SU-DHL-6 (cell line): ENCODE data around the gene CLCF1.

ENCODE experiments used
- H2AFZ ChIP-seq: fragments of 200-600 bp; sonication (generic); 2 replicates; pipeline ENCODE4 v1.6.1; 2014; ENCODE audit warnings: low read depth, mild to moderate bottlenecking, moderate library complexity, mixed read lengths, antibody characterized with exemption, low read length; ENCODE audit not compliant: severe bottlenecking
- H3F3A ChIP-seq: fragments of 200-600 bp; shearing (Covaris generic); 2 replicates; pipeline ENCODE4 v1.6.0; 2016; ENCODE audit warnings: antibody characterized with exemption, mild to moderate bottlenecking; ENCODE audit not compliant: insufficient read depth
- H3K27ac ChIP-seq: fragments of 200-600 bp; sonication (generic); 2 replicates; pipeline ENCODE4 v1.5.1; 2016; ENCODE audit warnings: low read depth, mild to moderate bottlenecking, low read length, moderate library complexity, mixed read lengths
- H3K27me3 ChIP-seq: fragments of 200-600 bp; sonication (generic), shearing (Covaris generic); 2 replicates; pipeline ENCODE4 v1.6.0; 2014; ENCODE audit warnings: mild to moderate bottlenecking, low read length
- H3K36me3 ChIP-seq: fragments of 200-600 bp; sonication (generic); 2 replicates; pipeline ENCODE4 v1.6.1; 2014; ENCODE audit warnings: mild to moderate bottlenecking, low read length, mixed read lengths
- H3K4me2 ChIP-seq: fragments of 300-600, 200-600 bp; shearing (Covaris generic), sonication (generic); 2 replicates; pipeline ENCODE4 v1.6.0; 2014; ENCODE audit warnings: low read length, low read depth, mild to moderate bottlenecking; ENCODE audit not compliant: poor library complexity, severe bottlenecking
- H3K4me3 ChIP-seq: fragments of 200-600 bp; sonication (generic); 2 replicates; pipeline ENCODE4 v1.5.1; 2014; ENCODE audit warnings: antibody characterized with exemption, low read length, mild to moderate bottlenecking, mixed read lengths; ENCODE audit not compliant: insufficient read depth, poor library complexity, severe bottlenecking
- H3K79me2 ChIP-seq: fragments of 200-600 bp; sonication (generic); 2 replicates; pipeline ENCODE4 v1.6.1; 2014; ENCODE audit warnings: mild to moderate bottlenecking, low read length, moderate library complexity; ENCODE audit not compliant: insufficient read depth
- H3K9ac ChIP-seq: fragments of 200-600 bp; sonication (generic); 2 replicates; pipeline ENCODE4 v1.7.0; 2014; ENCODE audit warnings: mild to moderate bottlenecking, low read length
- H3K9me2 ChIP-seq: fragments of 200-600 bp; sonication (generic); replicated peaks from 2 replicates; pipeline ENCODE4 v1.6.1; 2014; ENCODE audit warnings: low read length; ENCODE audit not compliant: insufficient read depth
- H3K9me3 ChIP-seq: fragments of 200-600 bp; sonication (generic); 2 replicates; pipeline ENCODE4 v1.6.1; 2014; ENCODE audit warnings: low read length, mixed read lengths; ENCODE audit not compliant: insufficient read depth
- H4K20me1 ChIP-seq: fragments of 200-600 bp; sonication (generic); 2 replicates; pipeline ENCODE4 v1.6.1; 2014; ENCODE audit warnings: low read depth, mild to moderate bottlenecking, antibody characterized with exemption, low read length, moderate library complexity, mixed read lengths
- EZH2phosphoT487 ChIP-seq: fragments of 200-600 bp; sonication (generic), shearing (Covaris generic); conservative IDR thresholded peaks from 2 replicates; pipeline ENCODE4 v1.6.1; 2018; ENCODE audit warnings: mild to moderate bottlenecking, antibody characterized with exemption, low read length, moderate library complexity, mixed read lengths
- TF ChIP-seq, protein P1 (sequence below): fragments of 200-600 bp; sonication (generic); IDR thresholded peaks from one replicate; pipeline ENCODE4 v1.5.1; 2017; ENCODE audit warnings: antibody characterized with exemption, mild to moderate bottlenecking, low read length, moderate library complexity; ENCODE audit not compliant: insufficient read depth, poor library complexity, severe bottlenecking

Gene CLCF1

DNA sequence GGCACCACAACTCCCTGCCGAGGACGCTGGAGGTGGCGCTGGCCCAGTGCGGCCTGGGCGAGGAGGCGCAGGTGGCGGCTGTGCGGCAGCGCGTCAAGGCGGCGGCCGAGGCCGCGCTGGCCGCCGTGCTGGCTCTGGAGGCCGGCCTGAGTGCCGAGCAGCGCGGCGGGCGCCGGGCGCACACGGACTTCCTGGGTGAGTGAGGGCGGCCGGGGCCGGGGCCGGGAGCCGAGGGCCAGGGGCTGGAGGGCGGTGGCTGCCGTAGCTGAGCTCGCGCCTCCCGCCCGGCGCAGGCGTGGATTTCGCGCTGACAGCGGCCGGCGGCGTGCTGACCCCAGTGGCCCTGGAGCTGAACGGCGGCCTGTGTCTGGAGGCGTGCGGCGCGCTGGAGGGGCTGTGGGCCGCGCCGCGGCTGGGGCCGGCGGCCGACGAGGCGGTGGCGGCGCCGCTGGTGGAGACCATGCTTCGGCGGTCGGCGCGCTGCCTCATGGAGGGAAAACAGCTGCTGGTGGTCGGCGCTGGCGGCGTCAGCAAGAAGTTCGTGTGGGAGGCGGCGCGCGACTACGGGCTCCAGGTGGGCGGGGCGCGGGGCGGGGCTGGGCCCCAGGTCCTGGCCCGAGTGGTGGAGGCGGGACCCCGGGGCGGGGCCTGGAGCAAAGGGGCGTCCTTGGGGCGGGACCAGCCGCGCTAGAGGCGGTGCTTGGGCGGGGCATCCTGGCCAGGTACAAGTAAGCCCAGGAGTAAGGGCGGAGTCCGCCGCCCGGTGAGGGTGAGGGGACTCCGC lies 47.4 kb upstream of the CLCF1 start:
- no peaks in the 10 kb centered on the region for H3K79me2 ChIP-seq
- no peaks in the 10 kb centered on the region for H3K9me2 ChIP-seq
- peak overlapping the region; percentile 49 for H3K4me3 ChIP-seq
- H3K9me3 ChIP-seq, result no peaks in the 10 kb centered on the region
- H2AFZ ChIP-seq, result peak overlapping the region; percentile 71
- peak overlapping the region; percentile 67 for H3K9ac ChIP-seq
- H4K20me1 ChIP-seq, result no peaks in the 10 kb centered on the region
- no peaks in the 10 kb centered on the region for H3K36me3 ChIP-seq
- H3K27me3 ChIP-seq, result no peaks in the 10 kb centered on the region
- TF ChIP-seq, protein P1, sequence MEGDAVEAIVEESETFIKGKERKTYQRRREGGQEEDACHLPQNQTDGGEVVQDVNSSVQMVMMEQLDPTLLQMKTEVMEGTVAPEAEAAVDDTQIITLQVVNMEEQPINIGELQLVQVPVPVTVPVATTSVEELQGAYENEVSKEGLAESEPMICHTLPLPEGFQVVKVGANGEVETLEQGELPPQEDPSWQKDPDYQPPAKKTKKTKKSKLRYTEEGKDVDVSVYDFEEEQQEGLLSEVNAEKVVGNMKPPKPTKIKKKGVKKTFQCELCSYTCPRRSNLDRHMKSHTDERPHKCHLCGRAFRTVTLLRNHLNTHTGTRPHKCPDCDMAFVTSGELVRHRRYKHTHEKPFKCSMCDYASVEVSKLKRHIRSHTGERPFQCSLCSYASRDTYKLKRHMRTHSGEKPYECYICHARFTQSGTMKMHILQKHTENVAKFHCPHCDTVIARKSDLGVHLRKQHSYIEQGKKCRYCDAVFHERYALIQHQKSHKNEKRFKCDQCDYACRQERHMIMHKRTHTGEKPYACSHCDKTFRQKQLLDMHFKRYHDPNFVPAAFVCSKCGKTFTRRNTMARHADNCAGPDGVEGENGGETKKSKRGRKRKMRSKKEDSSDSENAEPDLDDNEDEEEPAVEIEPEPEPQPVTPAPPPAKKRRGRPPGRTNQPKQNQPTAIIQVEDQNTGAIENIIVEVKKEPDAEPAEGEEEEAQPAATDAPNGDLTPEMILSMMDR, result no peak
- TF ChIP-seq EZH2phosphoT487, result no peak
- peak overlapping the region; percentile 59 for H3K4me2 ChIP-seq
- H3K27ac ChIP-seq, result peak overlapping the region; percentile 52
- H3F3A ChIP-seq, result no peaks in the 10 kb centered on the region

DNA sequence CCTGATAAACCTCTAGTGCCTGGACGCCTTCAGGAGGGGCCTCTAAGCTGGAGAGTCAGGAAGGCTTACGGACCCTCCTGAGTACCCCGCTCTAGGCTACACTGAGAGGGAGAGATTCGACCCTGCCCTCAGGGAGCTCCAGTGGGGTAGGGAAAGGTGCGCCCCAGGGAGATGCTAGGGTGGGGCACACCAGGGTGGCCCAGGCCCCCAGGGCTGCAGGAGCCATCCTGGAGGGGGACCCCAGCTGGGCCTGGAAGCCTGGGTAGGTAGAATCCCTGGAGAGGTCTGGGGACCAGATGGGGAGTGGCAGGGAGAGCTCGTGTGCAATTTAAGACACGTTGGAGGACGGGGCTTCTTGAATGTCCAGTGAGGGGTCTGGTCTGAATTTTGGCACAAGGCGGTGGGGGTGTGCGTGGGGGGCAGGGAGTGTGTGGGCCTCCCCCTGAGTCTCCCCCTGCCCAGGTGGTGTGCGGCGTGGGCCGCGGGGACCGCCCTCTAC lies 46.8 kb upstream of the CLCF1 start:
- Histone ChIP-seq H2AFZ (no peak overlapping the region), H3K9ac (peak overlapping the region; percentile 67), H3K4me3 (peak overlapping the region; percentile 49), H3K79me2 (no peaks in the 10 kb centered on the region), H3K27me3 (no peaks in the 10 kb centered on the region), H3K4me2 (peak overlapping the region; percentile 59), H3K9me3 (no peaks in the 10 kb centered on the region), H3K36me3 (no peaks in the 10 kb centered on the region), H3K9me2 (no peaks in the 10 kb centered on the region), H4K20me1 (no peaks in the 10 kb centered on the region), H3F3A (no peaks in the 10 kb centered on the region), H3K27ac (peak overlapping the region; percentile 52; the same call in 1 of the 2 replicates)
- TF ChIP-seq EZH2phosphoT487, result no peak
- TF ChIP-seq, protein P1, result no peak

GRCh38 chr11:67419325-67420049 lies 46.1 kb upstream of the CLCF1 start:
- TF ChIP-seq, protein P1, result no peak
- TF ChIP-seq EZH2phosphoT487, result no peak
- H3K4me3 ChIP-seq, result no peak overlapping the region
- peak overlapping the region; percentile 32 for H3K4me2 ChIP-seq

More at GRCh38 chr11:67419325-67420049, 46.1 kb upstream of the CLCF1 start:
- Histone ChIP-seq H3F3A (no peaks in the 10 kb centered on the region), H3K79me2 (no peaks in the 10 kb centered on the region), H3K27ac (peak overlapping the region; percentile 32), H2AFZ (no peak overlapping the region), H4K20me1 (no peaks in the 10 kb centered on the region), H3K9me3 (no peaks in the 10 kb centered on the region), H3K9me2 (no peaks in the 10 kb centered on the region), H3K36me3 (no peaks in the 10 kb centered on the region), H3K9ac (peak overlapping the region; percentile 67; the same call in 1 of the 2 replicates), H3K27me3 (no peaks in the 10 kb centered on the region)
